Stimulated activated CD8-positive, alpha-beta memory T cell treated with anti-CD3 and anti-CD28 coated beads, Interleukin-4, amount 100 ng/mL, for 1 hour (primary cell): ENCODE data around the gene CPNE4.

Experiments used
- DNase-seq, 2 donors: peaks; one replicate each; pipeline ENCODE4 v3.0.0-alpha.2; 2020; ENCODE audit warnings: low read depth in 2 of 2, low spot score in 1 of 2

Gene CPNE4

GRCh38 chr3:131612745-131613144 lies 422.1 kb downstream of the CPNE4 start:
- no peak for DNase-seq

- DNase-seq, result no peak
Measured at GRCh38 chr3:131610174-131610573, 424.6 kb downstream of the CPNE4 start.

GRCh38 chr3:131608741-131609140 lies 426.1 kb downstream of the CPNE4 start:
- no peak for DNase-seq

- DNase-seq, result no peak
Measured at GRCh38 chr3:131608296-131608695, 426.5 kb downstream of the CPNE4 start.

GRCh38 chr3:131605916-131606315 lies 428.9 kb downstream of the CPNE4 start:
- no peak for DNase-seq

DNA sequence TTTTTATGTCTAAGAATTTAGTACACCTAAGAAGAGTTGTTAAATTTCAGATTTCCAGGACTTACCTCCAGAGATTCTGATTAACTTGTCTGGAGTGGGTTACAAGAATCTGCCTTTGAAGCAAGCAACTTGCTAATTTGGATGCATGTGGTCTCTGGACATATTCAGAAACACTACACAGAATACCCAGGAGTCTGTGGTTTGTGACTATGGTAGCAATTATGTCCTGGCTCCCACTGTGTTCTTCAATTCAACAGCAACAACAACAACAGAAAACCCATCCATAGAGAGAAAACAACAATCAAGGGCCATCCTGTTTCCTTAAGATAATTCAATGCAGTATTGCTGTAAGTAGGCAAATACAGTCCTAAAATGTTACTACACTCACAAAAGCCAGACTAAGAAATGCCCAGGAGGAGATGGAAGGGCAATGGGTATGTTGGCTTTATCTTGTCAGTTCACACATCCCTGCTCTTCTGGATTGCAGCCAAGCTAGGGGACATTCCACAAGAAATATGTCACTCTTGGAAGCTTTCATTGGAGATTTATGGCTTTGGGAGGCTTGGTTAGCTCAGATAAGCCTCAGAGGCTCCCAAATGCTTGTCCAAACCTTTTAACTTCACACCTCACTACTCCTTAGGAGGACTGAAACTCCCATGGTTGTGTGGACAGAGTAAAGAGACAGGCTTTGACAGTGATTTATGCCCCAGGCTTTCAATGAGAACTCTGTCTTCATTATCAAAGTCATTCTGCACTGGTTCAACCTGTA lies 432.6 kb downstream of the CPNE4 start:
- no peak for DNase-seq

DNA sequence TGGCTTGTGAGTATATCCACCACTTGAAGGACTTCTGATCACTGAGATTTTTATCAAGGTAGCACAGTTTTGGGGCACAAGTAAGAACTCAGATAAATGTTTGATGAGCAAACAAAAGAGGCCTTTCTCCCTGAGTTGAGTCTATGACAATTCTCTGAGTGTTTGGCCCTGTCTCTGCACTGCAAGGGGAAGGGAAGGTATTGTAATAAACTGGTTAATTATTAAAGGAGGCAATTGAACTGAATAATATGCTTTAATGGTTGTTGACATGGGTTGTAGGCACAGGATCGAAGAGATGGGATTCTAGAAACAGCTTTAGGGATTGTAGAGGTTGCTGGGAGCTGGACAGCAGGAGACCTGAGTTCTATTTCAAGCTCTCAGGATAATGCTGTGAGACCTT lies 437.0 kb downstream of the CPNE4 start:
- DNase-seq, result no peak

DNA sequence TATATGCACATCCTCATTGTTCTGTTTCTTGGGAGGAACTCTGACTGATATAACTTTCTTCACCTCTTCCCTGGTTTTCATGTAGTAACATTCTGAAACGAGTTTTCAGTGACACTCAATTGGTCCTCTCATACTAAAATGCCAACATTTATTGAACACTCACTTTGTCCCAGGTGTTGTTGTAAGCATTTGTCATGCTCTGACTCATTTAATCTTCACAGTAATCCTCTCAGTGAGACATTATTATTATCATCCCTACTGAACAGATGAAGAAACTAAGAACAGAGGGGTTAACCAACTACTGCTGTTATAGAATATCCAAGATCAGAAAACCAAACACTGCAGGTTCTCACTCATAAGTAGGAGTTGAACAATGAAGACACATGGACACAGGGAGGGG lies 437.9 kb downstream of the CPNE4 start:
- no peak for DNase-seq

DNA sequence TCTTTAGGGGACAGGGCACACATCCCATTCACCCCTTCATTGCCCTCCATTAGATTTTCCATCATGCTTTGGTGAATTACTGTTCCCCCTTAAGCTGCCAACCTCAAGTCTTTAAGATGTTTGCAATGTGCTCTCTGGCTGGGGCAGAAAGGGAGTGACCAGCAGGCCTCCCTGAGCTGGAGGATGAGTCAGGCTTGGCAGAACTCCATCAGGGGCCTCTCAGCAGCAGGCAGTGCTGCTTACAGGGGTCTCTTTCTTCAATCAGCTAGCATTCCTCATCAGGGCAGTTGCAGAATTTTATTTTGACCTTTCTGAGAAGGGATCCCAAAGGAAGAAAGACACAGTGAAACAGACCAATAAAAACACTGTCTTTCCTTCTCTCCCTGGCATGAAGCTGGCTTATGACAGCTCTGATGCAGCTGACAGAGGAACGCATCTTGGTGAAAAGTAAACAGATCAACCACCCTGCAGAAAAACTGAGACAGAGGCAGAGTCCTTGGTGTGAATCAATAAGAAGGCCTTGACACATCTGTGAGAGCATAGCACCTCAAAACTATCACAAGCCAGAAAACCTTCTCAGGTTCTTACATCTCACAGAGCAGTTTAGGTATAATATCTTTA lies 443.3 kb downstream of the CPNE4 start:
- DNase-seq, result no peak

- no peak for DNase-seq
Measured at GRCh38 chr3:131586277-131586676, 448.5 kb downstream of the CPNE4 start.

DNA sequence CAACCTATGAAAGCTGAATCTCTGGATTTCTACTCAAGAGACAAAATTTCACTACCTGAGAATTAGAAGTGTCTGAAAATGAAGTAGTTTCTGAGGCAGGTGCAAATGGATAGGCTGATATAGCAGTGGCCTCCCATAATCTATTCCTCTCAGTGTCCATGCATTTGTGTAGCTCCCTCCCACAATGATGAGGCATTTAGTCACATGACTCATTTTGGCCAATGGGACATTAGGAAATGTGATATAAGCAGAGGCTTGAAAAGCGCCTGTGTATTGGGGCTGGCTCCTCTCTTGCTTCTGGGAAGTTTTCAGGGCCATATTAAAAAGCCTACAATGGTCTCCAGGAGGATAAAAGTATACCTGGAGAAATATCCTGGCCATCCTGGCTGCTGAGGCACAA lies 452.4 kb downstream of the CPNE4 start:
- no peak for DNase-seq

DNA sequence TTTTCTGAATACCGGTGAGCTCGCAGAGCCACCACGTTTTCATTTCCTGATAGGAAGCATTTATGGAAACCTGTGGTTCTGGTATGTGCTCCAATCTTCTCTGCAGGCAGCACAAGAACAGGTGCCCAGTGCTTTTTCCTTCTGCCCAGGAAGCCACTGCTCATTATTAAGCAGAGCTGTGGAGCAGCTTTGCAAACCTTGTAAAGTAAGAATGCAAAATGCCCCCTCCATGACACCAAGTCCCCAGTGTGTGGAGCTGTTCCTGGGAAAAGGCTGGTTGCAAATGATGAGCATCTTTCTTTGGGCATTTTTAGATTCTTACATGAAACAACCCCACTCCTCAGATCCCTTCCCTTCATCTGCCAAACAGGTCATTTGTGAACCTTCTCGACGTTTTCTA lies 466.4 kb downstream of the CPNE4 start:
- no peak for DNase-seq

DNA sequence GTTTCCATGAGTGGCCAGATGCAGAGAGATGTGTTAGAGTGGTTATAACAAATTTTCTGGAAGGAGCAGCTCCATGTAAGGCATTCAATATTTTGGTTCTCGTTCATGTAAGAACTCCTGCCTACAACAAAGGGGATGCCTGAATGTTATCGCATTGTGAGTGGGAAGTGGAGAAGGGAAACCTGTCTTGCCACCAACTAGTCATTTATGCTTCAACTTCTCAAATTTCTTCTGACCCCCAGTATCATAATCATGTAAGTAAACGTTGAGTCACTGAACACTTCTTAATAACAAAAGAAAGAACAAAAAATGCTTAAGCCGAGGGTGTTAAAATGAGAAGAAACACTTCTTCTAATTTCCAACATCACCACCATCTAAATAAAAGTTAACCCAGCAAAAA lies 470.0 kb downstream of the CPNE4 start:
- no peak for DNase-seq

- no peak for DNase-seq
Measured at GRCh38 chr3:131561511-131561910, 473.3 kb downstream of the CPNE4 start.

DNA sequence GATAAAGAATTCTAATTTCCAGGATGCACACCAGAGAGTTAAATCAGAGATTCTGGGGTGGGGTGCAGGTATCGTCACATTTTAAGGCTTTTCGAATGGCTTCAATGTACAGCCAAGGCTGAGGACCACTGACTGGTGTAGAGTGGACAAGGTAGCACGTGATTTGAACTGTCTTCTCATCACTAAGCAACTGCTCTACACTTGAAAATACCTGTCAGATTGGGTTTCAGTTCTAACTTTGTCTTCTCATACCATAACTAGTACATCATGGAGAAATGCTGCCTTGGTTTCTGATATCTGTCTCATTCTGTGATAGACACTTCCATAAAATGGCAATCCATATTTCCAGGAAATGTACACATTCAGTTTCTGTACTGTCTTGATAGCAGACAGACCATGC lies 474.0 kb downstream of the CPNE4 start:
- no peak for DNase-seq

DNA sequence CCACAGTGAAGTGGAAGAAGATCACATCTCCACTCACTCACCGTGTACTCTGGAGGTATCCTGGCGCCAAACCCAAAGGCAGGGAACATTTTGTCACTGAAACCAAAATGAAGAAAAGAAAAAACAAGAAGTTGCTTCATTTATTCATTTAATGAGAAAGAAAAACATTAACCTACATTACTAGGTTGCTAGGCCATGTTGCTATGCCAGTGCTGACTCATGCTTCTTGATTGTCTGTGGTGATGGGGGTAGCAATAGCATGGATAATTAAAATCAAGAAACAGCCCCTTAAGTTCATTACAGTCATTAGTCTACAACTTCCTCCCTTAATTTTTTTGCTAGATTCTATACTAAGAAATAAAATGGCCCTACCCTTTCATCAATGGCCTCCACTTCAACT lies 479.4 kb downstream of the CPNE4 start:
- no peak for DNase-seq

GRCh38 chr3:131553495-131554247 lies 481.1 kb downstream of the CPNE4 start:
- DNase-seq, result no peak

DNA sequence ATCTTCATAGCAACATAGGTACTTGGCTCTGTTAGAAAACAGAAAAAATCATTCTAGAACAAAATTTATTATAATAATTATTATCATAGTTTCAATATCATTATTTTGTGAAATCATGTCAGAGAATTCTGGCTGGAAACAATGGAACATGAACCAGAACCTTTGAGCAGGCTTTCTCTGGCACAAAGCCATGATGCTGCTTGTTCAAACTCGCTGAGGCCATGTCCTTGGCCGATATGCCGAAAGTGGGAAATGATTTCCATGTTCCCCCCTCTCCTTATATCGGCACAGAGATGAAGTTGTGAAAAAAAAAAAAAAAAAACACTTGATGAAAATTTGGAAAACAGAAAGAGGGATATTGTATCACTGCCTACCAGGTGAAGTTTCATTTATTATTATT lies 483.1 kb downstream of the CPNE4 start:
- no peak for DNase-seq

DNA sequence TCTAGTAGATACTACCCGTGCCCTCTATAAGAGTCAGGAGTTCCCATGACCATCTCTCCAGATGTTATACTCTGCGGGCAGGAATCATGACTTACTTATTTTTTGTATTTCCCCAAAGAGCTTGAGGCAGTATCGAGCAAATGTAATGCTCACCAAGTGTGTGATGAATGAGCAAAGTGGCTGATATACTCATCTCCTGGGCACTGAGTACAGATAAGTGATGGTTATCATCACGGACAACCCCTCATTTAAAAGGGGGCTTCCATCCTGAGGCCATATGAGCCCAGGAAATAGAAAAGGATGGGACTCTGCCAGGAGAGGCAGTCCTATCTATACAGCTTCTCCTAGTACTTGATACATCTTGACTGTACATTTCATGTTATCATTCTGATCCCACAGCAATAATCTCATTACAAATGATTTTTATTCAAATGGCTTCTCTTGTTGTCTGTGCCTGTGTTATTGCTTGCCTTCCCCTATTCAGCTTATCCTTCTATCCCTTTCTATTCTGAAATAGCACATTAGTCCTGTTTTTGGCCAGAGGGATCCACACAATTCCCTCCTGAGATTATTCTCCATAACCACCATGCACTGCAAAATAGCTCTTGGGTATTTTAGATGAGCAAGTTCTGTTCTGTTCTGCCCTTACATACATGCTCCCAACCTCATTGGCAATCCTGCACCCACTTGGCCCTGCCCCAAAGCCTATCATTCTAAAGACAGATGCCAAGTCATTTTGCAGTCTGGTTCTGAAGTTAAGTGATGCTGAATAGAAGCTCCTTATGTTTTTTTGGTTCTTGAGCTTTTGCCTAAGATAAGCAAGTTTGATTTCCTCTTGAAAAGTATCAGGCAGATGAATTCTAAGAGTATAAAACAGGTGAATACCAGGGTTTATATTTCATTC lies 484.0 kb downstream of the CPNE4 start:
- no peak for DNase-seq

DNA sequence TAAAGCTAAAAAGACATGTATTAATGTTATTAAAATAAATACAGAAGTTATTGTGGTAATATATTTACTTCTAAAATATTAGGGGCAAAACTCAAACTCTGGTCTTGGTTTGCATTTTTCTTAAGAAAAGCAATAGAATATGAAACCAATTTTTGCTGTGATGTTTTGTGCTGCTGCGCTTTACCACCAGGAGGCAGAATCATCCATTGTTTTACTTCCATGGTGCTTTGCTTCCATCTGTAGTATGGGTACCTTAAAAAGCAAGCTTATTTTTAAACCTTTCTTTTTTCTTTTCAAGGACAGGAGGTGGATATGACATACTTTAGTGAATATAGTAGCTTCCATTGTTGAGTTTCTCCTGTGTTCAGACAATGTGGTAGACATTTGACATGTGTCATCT lies 485.5 kb downstream of the CPNE4 start:
- DNase-seq, result no peak

DNA sequence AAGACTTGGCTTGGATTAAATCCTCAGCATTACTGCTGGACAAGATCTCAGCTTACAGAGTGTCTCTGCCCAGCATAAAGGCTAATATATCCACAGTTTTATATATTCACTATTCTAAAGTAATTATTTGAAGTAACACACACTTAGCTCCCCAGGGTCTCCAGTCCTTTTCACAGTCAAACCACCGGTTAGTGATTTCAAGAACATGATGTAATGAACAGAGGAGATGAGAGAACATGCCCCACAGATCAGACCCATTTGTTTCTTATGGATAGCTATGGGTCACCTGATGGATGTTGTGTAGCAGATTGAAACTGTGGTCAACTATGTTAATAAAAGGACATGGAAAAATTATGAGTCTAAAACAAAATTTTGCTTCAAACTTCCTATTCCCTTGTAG lies 487.2 kb downstream of the CPNE4 start:
- DNase-seq, result no peak
